Tibial nerve (tissue), 4 donors: ENCODE data around the gene ZNF778. TPM values are rescaled to one million over a fixed set of nuclear protein-coding genes. Genes with fewer than 3 reads are reported as not detected.

Source experiments
- DNase-seq, 2 donors: peaks; one replicate each; pipeline ENCODE4 v3.0.0-alpha.2; 2019; ENCODE audit warnings: low spot score in 2 of 2
- H3K27ac ChIP-seq, 4 donors: fragments of 200-600 bp; sonication (generic) in 3 of 4; one replicate each; pipeline ENCODE4 v1.5.1; 2017 to 2019; ENCODE audit warnings: mild to moderate bottlenecking in 1 of 4
- H3K27me3 ChIP-seq, 2 donors: fragments of 200-600 bp; sonication (generic) in 1 of 2; one replicate each; pipeline versions ENCODE4 v1.5.1 to v1.6.0; 2017 to 2019
- H3K36me3 ChIP-seq, 3 donors: fragments of 200-600 bp; sonication (generic); one replicate each; pipeline ENCODE4 v1.5.1; 2018 to 2019
- H3K4me1 ChIP-seq, 4 donors: fragments of 200-600 bp; sonication (generic) in 3 of 4; one replicate each; pipeline ENCODE4 v1.5.1; 2017 to 2019
- H3K4me3 ChIP-seq, 4 donors: fragments of 200-600 bp; sonication (generic) in 3 of 4; one replicate each; pipeline ENCODE4 v1.5.1; 2017 to 2019; ENCODE audit warnings: mild to moderate bottlenecking in 1 of 4, moderate library complexity in 1 of 4
- H3K9me3 ChIP-seq, 4 donors: fragments of 200-600 bp; sonication (generic) in 3 of 4; one replicate each; pipeline ENCODE4 v1.5.1; 2017 to 2019
- CTCF ChIP-seq, 5 experiments: fragments of 200-600 bp in 3 of 5; fragments of 450-650 bp in 2 of 5; sonication (generic) in 3 of 5; IDR thresholded peaks; one replicate each; pipeline ENCODE4 v1.5.1; 2016 to 2019; ENCODE audit warnings: antibody characterized with exemption in 5 of 5, mild to moderate bottlenecking in 3 of 5, moderate library complexity in 2 of 5
- EP300 ChIP-seq, 2 donors: sonication (generic); formaldehyde crosslinking; IDR thresholded peaks; one replicate each; pipeline ENCODE4 v1.6.1; 2017; ENCODE audit warnings: antibody characterized with exemption in 2 of 2, mild to moderate bottlenecking in 1 of 2
- POLR2A ChIP-seq, 2 donors: fragments of 450-650 bp; IDR thresholded peaks; one replicate each; pipeline ENCODE4 v1.6.1; 2017; ENCODE audit warnings: antibody characterized with exemption in 2 of 2, mild to moderate bottlenecking in 2 of 2, moderate library complexity in 2 of 2
- WGBS, 2 donors: methylation state at CpG; one replicate each; pipeline ENCODE4 v1.1.5; 2018; 5-methylcytosine and 5-hydroxymethylcytosine counted together
- total RNA-seq, 4 donors: library from RNA; depleted of rRNA; stranded (reverse); fragments of >200 nt; gene quantifications; one replicate each; pipeline ENCODE4 v1.1.0, GENCODE V29; 2016

Gene ZNF778
- total RNA-seq, 4 donors from 2014 or later: 11.2 to 26.0 (median 16.2) TPM

- DNase-seq: no peak
- peak overlapping the region in 3 of 4 donors; percentile 0 to 82 (median 73) for H3K27ac ChIP-seq
- peaks cover 3 to 59% (median 21%) of the 10 kb centered on the region in 4 donors for H3K4me1 ChIP-seq
- H3K9me3 ChIP-seq: no peaks in the 10 kb centered on the region
- no peak overlapping the region for H3K4me3 ChIP-seq
- 74 to 77% methylated on average over 22 to 23 of the region's 23 CpGs for WGBS, 2 donors
- TF ChIP-seq CTCF (IDR thresholded peaks at IDR 0.05) (no peak), POLR2A (IDR thresholded peaks at IDR 0.05) (no peak), EP300 (IDR thresholded peaks at IDR 0.05) (no peak)
- H3K27me3 ChIP-seq: peaks cover 0 to 27% of the 10 kb centered on the region in 2 donors
- peaks cover 0 to under 1% (median 0%) of the 10 kb centered on the region in 3 donors for H3K36me3 ChIP-seq
Measured at GRCh38 chr16:89174055-89174827, 43.3 kb upstream of the ZNF778 start.

DNA sequence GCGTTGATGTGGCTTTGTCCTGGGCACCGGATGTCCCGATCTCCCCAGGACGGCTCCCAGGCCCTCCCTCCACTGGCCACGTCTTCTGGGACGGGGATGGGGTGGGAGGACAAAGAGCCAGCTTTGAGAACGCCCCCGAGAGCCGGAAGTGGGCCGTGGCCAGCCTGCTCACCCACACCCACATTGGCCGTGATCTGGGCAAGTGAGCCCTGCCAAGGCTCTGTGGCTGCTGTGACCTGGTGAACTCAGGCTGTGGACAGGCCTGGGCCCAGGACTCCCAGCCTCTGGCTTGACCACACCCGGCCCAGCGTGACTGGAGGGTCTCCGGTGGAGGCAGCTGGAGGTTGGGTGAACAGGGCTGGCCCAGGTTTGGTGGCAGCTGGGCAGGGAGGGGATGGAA is 42.6 kb upstream of the ZNF778 start:
- Histone ChIP-seq H3K27me3 (peaks cover 0 to 20% of the 10 kb centered on the region in 2 donors), H3K36me3 (peaks cover 0 to 7% (median 0%) of the 10 kb centered on the region in 3 donors), H3K9me3 (no peaks in the 10 kb centered on the region), H3K4me1 (peaks cover 3 to 59% (median 21%) of the 10 kb centered on the region in 4 donors), H3K27ac (peak overlapping the region in 3 of 4 donors; percentile 0 to 82 (median 73)), H3K4me3 (no peak overlapping the region)
- TF ChIP-seq CTCF (IDR thresholded peaks at IDR 0.05) (no peak), EP300 (IDR thresholded peaks at IDR 0.05) (peak in 1 of 2 donors; percentile 42)
- DNase-seq: no peak
- WGBS, 2 donors: 28 to 32% methylated on average over 14 of the region's 14 CpGs

DNA sequence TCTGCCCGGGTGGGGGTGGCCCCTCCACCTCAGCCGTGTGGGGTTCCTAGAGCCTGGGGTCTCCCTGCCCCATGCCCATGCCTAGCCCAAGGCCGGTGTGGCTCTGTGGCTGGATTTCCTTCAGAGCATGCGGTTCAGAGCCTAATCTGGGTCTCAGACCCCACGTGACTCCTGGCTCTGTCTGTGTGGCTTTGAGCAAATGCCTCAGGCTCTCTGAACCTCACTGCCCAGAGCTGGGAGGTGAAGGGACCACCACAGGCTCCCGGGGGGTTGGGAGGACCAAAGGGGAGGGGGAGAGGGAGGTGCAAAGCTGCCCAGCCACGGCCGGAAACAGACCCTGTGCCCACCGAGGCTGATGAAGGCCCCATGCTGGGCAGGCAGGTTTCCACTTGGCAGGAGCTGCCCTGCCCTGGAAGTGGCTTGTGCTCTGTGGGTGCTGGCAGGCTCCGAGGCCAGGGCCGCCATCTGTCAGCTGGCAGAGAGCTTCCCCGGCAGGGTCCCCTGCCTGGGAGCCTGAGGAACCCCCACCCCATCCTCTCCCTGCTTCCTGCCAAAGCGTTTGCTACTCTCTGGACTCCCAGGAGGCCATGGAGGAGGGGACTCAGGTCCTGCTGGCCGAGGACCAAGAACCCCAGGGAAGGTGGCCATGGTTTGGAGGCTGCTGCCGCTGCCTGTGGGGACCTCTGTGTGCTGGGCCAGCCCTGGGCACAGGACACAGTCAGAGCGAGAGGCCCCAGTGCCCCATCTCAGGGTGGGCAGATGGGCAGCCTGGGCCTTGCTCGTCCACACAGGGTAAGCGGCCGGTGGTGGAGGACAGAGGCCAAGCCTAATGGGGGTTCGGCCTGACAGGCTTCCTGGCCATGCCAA is 42.0 kb upstream of the ZNF778 start:
- H3K27ac ChIP-seq: peak overlapping the region in 3 of 4 donors; percentile 0 to 82 (median 73)
- TF ChIP-seq CTCF (IDR thresholded peaks at IDR 0.05) (no peak), EP300 (IDR thresholded peaks at IDR 0.05) (no peak), POLR2A (IDR thresholded peaks at IDR 0.05) (no peak)
- peaks cover 0 to 13% (median 0%) of the 10 kb centered on the region in 3 donors for H3K36me3 ChIP-seq
- no peaks in the 10 kb centered on the region for H3K9me3 ChIP-seq
- DNase-seq: no peak
- 43 to 49% methylated on average over 15 to 18 of the region's 20 CpGs for WGBS, 2 donors
- H3K4me3 ChIP-seq: no peak overlapping the region
- H3K4me1 ChIP-seq: peaks cover 3 to 56% (median 18%) of the 10 kb centered on the region in 4 donors
- peaks cover 0 to 14% of the 10 kb centered on the region in 2 donors for H3K27me3 ChIP-seq

DNA sequence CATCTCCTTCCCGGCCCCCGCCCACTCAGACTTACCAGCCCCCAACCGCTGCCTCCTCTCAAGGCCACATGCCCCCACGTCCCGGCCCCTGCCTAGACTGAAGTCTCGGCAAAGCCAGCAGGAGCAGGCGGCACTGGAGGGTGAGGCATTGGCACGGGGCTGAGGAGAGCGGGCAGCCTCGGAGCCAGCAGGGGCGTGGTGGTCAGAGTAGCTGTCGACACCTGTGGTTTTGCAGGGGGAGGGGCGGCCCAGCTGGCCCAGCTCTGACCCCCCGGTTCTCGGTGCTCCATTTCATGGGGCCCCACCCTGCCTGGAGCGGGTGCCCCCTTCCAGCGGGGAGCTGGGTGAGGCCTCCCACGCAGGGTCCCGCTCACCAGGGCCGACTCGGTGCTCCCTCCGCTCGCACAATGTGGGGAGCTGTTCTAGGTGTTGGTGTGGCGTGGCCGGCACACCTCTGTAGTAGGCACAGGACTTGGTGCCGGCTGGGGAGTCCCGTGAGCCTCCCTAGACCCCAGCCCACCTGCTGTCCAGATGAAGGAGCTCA is 41.3 kb upstream of the ZNF778 start:
- Histone ChIP-seq H3K9me3 (no peaks in the 10 kb centered on the region), H3K27me3 (peaks cover 0 to 7% of the 10 kb centered on the region in 2 donors), H3K4me3 (no peak overlapping the region), H3K27ac (peak overlapping the region in 2 of 4 donors; percentile 73 to 82), H3K4me1 (peaks cover 0 to 49% (median 11%) of the 10 kb centered on the region in 4 donors), H3K36me3 (peaks cover 0 to 19% (median 0%) of the 10 kb centered on the region in 3 donors)
- DNase-seq: no peak
- WGBS, 2 donors: 82 to 84% methylated on average over 25 to 26 of the region's 27 CpGs
- TF ChIP-seq EP300 (IDR thresholded peaks at IDR 0.05): no peak
- no peak for TF ChIP-seq CTCF (IDR thresholded peaks at IDR 0.05)
- TF ChIP-seq POLR2A (IDR thresholded peaks at IDR 0.05): no peak
